ENCODE measurements around the gene ZNF276.

- TF ChIP-seq EZH2 (IDR thresholded peaks at IDR 0.05; ENCODE audit: insufficient read depth, poor library complexity, severe bottlenecking) (no peak), EZH2phosphoT487 (IDR thresholded peaks at IDR 0.05; ENCODE audit: insufficient read depth, low read depth) (no peak)
Observed at GRCh38 chr16:89720813-89721545, at the start of gene ZNF276, which contains the start of gene VPS9D1.

Data from GM23248 (cell line).